Measurements from ENCODE around the gene ANKMY2.

DNA sequence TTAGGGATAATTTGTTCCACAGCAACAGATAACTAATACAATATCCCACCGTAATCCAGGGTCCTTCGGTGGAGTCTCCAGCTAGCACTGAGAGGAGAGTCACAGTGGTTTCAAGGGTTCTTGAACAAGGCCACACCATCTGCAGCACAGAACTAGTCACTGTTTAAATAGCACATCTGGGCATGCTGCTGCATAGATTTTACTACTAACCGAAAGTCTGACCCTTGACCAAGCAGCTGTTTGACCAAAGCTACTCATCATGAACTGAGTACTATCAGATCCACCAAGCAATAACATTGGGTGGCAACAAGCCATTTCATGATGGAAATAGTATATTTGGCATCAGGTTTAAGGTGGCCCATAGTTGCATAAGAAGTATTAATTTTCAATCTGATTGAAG, 53.2 kb downstream of the ANKMY2 start:
- TF ChIP-seq CTCF (IDR thresholded peaks at IDR 0.05): no peak
- TF ChIP-seq POLR2AphosphoS5 (IDR thresholded peaks at IDR 0.05; ENCODE audit: insufficient read depth in 1 of 2, low read depth in 1 of 2): no peak
- no peak for TF ChIP-seq POLR2A (IDR thresholded peaks at IDR 0.05)

All from vagina (tissue), 2 donors.